ENCODE results near the gene DLK1.

DLK1 gene

DNA sequence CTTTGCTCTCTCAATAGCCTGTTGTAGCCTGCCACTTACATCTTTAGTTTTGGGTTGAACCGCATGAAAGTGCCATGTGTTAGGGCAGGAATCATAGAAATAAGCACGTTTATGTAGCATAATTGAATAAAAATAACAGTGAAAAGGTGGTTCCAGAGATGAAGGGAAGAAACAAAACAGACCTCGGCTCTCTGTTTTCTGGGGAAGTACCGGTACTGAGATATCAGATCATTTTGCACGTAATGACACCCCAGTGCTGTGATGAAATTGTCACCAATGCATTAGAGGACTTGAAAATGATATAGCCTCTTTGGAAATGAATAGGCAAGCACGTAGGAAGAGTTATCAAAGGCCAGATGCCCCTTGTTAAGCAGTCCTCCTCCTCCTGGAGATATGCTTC is 42.5 kb upstream of the DLK1 start:
- H3K27ac ChIP-seq: no peak overlapping the region
- no peak for DNase-seq
- no peak overlapping the region for H3K4me3 ChIP-seq (ENCODE audit: low read depth, low read length)
- TF ChIP-seq, protein P1, sequence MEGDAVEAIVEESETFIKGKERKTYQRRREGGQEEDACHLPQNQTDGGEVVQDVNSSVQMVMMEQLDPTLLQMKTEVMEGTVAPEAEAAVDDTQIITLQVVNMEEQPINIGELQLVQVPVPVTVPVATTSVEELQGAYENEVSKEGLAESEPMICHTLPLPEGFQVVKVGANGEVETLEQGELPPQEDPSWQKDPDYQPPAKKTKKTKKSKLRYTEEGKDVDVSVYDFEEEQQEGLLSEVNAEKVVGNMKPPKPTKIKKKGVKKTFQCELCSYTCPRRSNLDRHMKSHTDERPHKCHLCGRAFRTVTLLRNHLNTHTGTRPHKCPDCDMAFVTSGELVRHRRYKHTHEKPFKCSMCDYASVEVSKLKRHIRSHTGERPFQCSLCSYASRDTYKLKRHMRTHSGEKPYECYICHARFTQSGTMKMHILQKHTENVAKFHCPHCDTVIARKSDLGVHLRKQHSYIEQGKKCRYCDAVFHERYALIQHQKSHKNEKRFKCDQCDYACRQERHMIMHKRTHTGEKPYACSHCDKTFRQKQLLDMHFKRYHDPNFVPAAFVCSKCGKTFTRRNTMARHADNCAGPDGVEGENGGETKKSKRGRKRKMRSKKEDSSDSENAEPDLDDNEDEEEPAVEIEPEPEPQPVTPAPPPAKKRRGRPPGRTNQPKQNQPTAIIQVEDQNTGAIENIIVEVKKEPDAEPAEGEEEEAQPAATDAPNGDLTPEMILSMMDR (IDR thresholded peaks at IDR 0.05; ENCODE audit: low read depth, low read length, missing control alignments): no peak
- no peaks in the 10 kb centered on the region for H3K36me3 ChIP-seq (replicated peaks)
- in situ Hi-C loops (cut with HindIII; ENCODE audit: low pct_ligation_motif_present, low sequenced_read_pairs): no loop called here
- H3K27me3 ChIP-seq (replicated peaks): no peaks in the 10 kb centered on the region

- Histone ChIP-seq H3K27me3 (replicated peaks) (no peaks in the 10 kb centered on the region), H3K27ac (no peak overlapping the region), H3K36me3 (replicated peaks) (no peaks in the 10 kb centered on the region), H3K4me3 (ENCODE audit: low read depth, low read length) (no peak overlapping the region)
- DNase-seq: no peak
- TF ChIP-seq, protein P1 (IDR thresholded peaks at IDR 0.05; ENCODE audit: low read depth, low read length, missing control alignments): no peak
- in situ Hi-C loops (cut with HindIII; ENCODE audit: low pct_ligation_motif_present, low sequenced_read_pairs): no loop called here
Observed at GRCh38 chr14:100684961-100685360, 41.7 kb upstream of the DLK1 start.

DNA sequence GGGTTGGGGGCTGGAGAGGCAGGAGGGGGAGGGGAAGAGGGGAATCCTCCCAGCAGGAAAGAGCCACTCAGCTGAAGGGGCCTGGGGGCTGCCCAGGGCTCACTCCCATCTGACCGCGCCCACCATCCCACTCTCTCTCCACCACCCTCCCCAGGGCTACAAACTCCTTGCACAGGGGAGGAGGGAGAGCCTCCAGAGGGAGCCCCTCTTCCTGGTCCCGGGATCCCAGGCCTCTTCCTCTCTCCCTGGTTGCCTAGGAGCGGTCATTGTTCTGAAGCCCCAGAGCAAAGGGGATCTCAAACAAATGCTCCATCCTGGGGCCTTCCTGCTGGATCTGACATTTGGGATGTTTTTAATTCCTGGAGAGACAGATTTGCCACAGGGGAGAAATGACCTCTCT is 39.8 kb upstream of the DLK1 start:
- in situ Hi-C loops (cut with HindIII; ENCODE audit: low pct_ligation_motif_present, low sequenced_read_pairs): no loop called here
- Histone ChIP-seq H3K27ac (no peak overlapping the region), H3K36me3 (replicated peaks) (no peaks in the 10 kb centered on the region), H3K4me3 (ENCODE audit: low read depth, low read length) (no peak overlapping the region), H3K27me3 (replicated peaks) (no peaks in the 10 kb centered on the region)
- DNase-seq: no peak
- TF ChIP-seq, protein P1 (IDR thresholded peaks at IDR 0.05; ENCODE audit: low read depth, low read length, missing control alignments): no peak

DNA sequence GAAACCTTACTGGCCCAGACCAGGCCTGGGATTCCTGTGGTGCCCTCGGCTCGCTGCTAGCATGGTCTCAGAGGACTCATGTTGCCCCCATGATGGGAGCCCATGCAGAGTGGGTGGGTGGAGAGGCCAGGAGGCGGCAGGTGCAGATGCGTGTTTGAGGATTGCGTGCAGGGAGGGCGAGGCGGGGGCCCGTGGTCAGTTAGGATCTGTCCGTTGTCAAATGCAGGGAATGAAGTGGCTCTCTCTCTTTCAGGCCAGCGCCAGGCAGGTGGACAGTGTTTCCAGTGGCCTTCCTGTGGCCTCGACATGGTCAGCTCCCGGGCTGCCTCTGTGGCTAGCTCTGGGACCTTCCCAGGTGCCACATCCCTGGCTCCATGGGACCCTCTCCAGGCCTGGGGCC is 39.3 kb upstream of the DLK1 start:
- Histone ChIP-seq H3K4me3 (ENCODE audit: low read depth, low read length) (no peak overlapping the region), H3K27ac (no peak overlapping the region), H3K27me3 (replicated peaks) (no peaks in the 10 kb centered on the region), H3K36me3 (replicated peaks) (no peaks in the 10 kb centered on the region)
- TF ChIP-seq, protein P1 (IDR thresholded peaks at IDR 0.05; ENCODE audit: low read depth, low read length, missing control alignments): no peak
- DNase-seq: no peak
- in situ Hi-C loops (cut with HindIII; ENCODE audit: low pct_ligation_motif_present, low sequenced_read_pairs): no loop called here

DNA sequence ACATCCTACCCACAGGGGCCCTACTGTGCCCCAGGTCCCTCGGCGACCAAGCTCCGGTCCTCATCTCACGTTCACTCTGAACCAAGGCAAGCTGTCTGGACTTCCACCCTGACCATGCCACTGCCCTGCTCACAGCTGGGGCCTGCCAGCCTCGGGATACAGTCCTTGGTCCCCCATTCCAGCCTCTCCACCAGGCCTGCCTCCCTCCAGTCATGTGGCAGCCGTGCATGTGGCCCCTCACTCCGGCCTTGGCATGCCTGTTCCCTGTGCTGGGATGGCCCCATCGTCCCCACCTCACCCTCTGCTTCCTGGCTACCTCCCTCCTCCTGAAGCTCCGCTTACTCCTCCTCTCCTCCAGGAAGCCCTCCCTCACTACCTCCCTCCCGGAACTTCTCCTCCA is 38.6 kb upstream of the DLK1 start:
- H3K27ac ChIP-seq: no peak overlapping the region
- no peaks in the 10 kb centered on the region for H3K36me3 ChIP-seq (replicated peaks)
- no peak for DNase-seq
- H3K27me3 ChIP-seq (replicated peaks): no peaks in the 10 kb centered on the region
- H3K4me3 ChIP-seq (ENCODE audit: low read depth, low read length): no peak overlapping the region
- in situ Hi-C loops (cut with HindIII; ENCODE audit: low pct_ligation_motif_present, low sequenced_read_pairs): no loop called here
- TF ChIP-seq, protein P1 (IDR thresholded peaks at IDR 0.05; ENCODE audit: low read depth, low read length, missing control alignments): no peak
